ENCODE measurements around the gene C4orf50.
"Not testable (repeated sequence)": the region's sequence is repeated elsewhere in the genome, so short reads cannot be mapped to it uniquely, and the experiment has no call there.

C4orf50 gene

GRCh38 chr4:5964030-5964429 is 54.2 kb downstream of the C4orf50 start:
- no peak for DNase-seq

- no peak for DNase-seq
Measured at GRCh38 chr4:5963611-5964010, 54.6 kb downstream of the C4orf50 start.

GRCh38 chr4:5962416-5962815 is 55.8 kb downstream of the C4orf50 start:
- DNase-seq, result no peak

GRCh38 chr4:5960252-5960880 is 57.9 kb downstream of the C4orf50 start:
- DNase-seq, result no peak

- DNase-seq, result no peak
Measured at GRCh38 chr4:5959211-5959982, 58.8 kb downstream of the C4orf50 start.

- no peak for DNase-seq
Measured at GRCh38 chr4:5958199-5958735, 60.0 kb downstream of the C4orf50 start.

- DNase-seq, result no peak
Measured at GRCh38 chr4:5957076-5957475, 61.2 kb downstream of the C4orf50 start.

- DNase-seq, result no peak
Measured at GRCh38 chr4:5956285-5957021, 61.8 kb downstream of the C4orf50 start.

- no peak for DNase-seq
Measured at GRCh38 chr4:5955856-5956255, 62.4 kb downstream of the C4orf50 start.

- DNase-seq, result no peak
Measured at GRCh38 chr4:5955201-5955821, 62.9 kb downstream of the C4orf50 start.

GRCh38 chr4:5954056-5954760 is 64.0 kb downstream of the C4orf50 start:
- no peak for DNase-seq

GRCh38 chr4:5952975-5953951 is 65.0 kb downstream of the C4orf50 start:
- no peak for DNase-seq

GRCh38 chr4:5952286-5952974 is 65.8 kb downstream of the C4orf50 start:
- no peak for DNase-seq

GRCh38 chr4:5946653-5947052 is 71.6 kb downstream of the C4orf50 start:
- not testable (repeated sequence) for DNase-seq

GRCh38 chr4:5945936-5946335 is 72.3 kb downstream of the C4orf50 start:
- no peak for DNase-seq

- no peak for DNase-seq
Measured at GRCh38 chr4:5945171-5945570, 73.1 kb downstream of the C4orf50 start.

GRCh38 chr4:5943561-5943960 is 74.7 kb downstream of the C4orf50 start:
- no peak for DNase-seq

GRCh38 chr4:5942947-5943346 is 75.3 kb downstream of the C4orf50 start:
- DNase-seq, result no peak

GRCh38 chr4:5941601-5942000 is 76.6 kb downstream of the C4orf50 start:
- no peak for DNase-seq

- DNase-seq, result no peak
Measured at GRCh38 chr4:5940470-5941203, 77.6 kb downstream of the C4orf50 start.
